GM19395 (cell line): ENCODE data around the gene IL13.

Source experiments
- ATAC-seq: cut with Tn5 transposase; IDR thresholded peaks from one replicate; pipeline ENCODE4 v1.9.1; 2021; ENCODE audit warnings: mild to moderate bottlenecking, moderate library complexity; ENCODE audit not compliant: unreplicated experiment

Gene IL13

DNA sequence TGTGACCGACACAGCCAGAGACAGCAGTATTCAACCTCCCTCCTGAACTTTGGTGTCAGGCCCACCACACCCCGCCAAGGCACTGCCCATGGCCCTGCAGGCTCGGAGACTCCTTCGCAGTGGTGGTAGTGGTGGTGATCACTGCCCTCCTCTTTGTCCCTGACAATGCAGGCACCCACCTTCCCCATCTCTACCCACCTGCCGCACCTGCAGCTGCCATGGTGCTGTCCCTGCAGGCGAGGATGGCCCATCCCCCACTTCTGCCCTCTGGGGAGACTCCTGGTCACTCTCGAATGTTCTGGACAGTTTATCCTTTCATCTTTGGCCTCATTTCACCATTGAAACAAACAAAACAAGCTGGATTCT is 11.5 kb downstream of the IL13 start:
- no peak for ATAC-seq

DNA sequence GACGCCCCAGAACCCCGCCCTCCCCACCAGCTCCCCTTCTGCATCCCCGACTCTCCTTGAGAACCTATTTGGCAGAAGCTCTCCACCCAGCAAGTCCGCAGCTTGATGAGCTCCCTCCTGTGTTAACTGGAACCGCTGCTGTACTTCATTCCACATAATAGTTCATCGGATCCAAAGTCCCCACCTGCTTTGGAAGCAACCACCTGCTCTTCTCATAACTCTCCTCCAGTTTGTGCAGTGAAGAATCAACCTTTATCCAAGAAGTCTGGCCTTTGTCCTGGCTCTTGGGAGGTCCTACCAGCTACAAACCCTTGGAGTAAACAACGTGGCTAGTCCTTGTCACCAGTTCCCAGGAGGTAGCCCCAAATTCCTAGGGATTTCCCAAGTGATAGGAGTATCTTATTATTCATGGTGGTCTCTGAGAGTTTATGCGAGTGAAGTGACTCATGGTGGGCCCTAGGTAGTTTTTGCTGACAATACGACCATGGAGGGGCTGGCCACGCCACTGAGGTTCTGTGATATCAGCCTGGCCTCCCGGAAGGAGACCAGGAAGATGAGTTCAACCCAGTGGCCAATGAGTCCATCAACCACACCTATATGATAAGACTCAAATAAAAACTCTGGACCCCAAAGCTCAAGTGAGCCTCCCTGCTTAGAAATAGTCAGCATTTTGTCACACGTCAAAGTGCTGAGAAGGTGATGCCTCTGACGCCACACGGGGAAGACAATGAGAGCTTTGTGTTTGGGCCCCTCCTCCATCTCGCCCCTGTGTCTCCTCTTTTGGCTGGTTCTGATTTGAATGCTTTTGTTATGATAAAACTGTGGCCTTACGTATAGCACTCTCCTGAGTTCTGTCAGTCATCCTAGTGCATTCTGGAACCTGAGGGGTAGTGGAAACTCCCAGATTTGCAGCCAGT is 12.3 kb downstream of the IL13 start:
- no peak for ATAC-seq

DNA sequence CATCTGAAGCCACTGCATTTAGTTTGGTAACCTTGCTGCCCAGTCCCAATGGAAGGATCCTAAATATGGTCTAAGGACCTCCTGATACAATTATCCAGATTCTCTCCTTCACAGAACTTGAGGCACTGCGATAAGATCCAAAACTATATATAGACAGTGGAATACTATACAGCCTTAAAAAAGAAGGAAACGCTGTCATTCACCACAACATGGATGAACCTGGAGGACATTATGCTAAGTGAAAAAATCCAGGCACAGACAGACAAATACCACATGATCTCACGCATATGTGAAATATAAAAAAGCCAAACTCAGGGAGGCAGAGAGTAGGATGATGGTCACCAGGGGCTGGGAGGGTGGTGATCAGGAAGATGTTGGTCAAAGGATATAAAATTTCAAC is 13.0 kb downstream of the IL13 start:
- ATAC-seq, result no peak

DNA sequence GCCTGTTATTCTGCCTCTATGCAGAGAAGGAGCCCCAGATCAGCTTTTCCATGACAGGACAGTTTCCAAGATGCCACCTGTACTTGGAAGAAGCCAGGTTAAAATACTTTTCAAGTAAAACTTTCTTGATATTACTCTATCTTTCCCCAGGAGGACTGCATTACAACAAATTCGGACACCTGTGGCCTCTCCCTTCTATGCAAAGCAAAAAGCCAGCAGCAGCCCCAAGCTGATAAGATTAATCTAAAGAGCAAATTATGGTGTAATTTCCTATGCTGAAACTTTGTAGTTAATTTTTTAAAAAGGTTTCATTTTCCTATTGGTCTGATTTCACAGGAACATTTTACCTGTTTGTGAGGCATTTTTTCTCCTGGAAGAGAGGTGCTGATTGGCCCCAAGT is 15.5 kb downstream of the IL13 start:
- no peak for ATAC-seq

DNA sequence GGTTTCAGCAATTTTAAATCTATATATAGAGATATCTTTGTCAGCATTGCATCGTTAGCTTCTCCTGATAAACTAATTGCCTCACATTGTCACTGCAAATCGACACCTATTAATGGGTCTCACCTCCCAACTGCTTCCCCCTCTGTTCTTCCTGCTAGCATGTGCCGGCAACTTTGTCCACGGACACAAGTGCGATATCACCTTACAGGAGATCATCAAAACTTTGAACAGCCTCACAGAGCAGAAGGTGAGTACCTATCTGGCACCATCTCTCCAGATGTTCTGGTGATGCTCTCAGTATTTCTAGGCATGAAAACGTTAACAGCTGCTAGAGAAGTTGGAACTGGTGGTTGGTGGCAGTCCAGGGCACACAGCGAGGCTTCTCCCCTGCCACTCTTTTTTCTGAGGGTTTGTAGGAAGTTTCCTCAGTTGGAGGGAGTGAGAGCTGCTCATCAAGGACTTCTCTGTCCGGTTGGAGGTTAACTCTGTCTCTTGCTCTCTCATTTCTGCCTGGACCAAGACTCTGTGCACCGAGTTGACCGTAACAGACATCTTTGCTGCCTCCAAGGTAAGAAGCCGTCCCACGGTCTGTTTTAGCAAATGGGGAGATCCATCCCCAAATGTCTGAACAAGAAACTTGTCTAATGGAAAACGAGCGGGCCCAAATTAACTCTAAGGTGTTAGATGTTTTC is 16.1 kb downstream of the IL13 start, which contains the start of gene IL4:
Gene IL4 (plus strand): TSS at position 51 of the 692 bp plus-strand sequence. CDS start 62 bp downstream, at position 113.
- ATAC-seq, result no peak

DNA sequence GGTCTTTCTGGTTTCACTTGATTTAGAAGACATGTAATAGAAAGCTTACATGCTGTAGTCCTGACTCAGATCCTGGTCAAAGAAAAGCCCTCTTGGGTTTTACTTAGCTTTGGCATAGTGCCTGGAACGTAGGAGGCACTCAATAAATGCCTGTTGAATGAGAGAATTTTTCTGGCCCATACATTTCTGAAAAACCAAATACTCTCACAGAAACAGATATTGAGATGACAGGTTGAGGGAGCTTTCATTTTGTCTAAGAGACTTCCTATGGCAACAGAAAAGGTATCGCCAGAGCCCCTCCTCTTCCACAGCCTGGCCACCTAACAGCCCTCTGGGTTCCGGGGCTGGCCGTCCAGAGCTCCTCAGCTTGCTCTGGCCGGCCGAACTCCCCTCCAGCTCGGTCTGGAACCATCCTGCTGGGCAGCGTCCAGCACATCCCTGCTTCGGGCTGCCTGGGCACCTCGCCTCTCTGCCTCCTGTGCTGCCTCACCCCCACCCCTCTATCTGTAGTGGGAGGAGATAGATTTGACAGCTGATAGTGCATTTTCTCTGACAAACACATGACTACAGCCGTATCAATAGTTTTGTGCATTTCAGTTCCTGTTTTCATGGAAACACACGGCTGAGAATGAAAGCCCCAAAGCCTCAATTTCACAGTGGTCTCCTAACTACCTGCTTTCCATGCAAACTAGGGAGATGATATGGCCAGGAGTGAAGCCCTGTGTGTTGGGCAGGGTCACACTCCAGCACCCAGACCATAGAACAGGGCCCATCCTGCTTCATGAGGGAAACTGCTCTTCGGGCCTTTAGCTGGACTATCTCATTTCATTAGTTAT is 16.9 kb downstream of the IL13 start:
- ATAC-seq, result peak; percentile 91

DNA sequence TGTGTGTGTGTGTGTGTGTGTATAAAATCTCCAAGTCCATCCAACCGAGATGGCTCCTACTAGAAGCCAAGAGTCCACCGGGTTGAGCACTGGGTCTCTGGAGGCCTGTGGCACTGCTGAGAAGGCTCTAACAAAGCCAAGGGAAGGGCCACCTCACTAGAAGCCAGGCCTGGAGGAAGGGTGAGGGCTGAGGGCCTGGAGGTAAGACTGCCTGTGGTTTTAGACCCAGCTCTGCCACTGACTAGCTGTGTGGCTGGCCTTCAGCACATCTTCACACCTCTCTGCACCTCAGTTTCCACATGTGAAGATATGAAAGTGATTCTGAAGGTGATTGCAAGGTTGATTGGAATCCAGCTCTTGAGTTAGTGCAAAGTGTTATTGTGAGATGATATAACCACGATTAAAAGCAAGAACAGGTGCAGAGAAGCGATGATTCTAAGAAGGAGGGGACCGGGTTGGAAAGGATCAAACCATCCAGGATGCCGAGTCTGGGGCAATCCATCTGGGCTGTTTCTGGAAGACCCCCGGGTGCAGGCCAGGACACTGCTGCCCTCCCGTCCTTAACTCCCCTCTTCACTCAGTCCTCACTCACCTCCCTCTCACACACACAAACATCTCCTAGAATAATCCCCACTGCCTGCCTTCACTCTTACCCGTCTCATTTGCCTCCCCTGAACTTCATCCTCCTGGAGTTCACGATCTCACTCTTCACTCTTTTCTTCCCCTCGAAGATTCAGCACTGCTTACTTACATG is 18.1 kb downstream of the IL13 start:
- no peak for ATAC-seq

DNA sequence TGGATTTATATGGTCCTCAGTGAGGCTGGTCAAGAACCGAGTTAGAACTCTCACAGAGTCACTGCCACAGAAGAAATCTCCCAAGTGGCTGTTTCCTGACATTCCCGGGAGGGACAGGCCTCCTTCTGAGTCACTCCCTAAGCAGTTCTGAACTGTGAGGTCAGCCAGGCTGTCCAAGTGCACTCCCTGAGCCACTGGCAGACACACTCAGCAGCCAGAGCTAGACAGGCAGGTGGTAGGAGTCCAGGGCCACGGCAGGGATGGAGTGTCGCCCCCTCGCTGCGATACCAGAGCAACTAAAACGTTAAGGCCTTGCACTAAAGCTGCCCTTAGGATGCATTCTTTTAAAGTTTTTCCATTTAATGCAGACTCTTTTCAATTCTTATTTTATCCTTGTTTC is 19.2 kb downstream of the IL13 start:
- ATAC-seq, result no peak

DNA sequence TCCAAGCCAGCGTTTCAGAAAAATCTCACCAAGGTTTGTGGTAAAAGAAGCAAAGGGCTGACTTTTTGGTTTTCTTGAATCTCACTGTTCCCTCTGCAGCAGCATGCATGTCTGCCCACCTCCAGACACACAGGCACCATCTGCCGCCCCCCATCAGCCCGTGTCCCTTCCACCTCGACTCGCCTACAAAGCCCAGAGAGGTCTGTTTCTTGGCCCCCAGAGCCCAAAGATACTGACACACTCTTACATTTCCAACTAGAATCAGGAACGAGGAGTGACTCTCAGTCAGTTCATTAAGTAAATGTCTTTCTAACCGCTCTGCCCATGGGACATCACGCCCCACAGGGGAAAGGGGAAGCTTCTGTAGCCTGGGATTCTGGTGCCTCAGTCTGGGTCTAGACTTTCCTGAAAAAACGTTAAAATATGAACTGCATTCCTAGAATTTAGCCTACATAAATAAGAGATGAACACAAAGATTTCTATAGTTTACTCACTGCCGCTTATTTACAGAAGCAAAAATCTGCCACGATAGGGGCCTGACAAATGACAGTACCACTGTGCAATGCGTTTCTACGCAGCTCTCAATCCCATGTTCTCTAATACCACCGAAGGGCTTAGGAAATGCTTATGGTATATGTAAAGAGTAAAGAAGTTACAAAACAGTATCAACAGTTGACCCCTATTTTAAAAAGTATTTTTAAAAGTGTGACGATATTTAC is 19.9 kb downstream of the IL13 start:
- ATAC-seq, result no peak

DNA sequence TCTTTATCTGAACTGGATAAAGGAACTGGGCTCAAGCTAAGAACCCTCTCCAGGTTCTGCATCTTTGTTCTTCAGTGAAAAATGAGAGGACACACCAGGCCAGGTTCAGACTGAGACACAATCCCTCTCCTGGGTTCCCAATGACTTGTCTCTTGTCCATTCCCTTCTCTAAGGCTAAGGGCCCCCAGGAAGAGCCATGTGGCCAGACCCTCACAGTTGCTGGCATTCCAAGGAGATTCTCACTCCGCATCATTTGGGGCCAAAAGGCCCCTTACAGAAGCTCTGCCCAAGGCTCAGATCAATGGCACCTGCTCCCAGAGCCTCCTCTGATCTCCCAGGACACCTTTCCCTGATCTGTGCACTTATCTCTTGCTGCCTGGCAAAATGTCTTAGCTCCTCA is 20.8 kb downstream of the IL13 start:
- no peak for ATAC-seq

DNA sequence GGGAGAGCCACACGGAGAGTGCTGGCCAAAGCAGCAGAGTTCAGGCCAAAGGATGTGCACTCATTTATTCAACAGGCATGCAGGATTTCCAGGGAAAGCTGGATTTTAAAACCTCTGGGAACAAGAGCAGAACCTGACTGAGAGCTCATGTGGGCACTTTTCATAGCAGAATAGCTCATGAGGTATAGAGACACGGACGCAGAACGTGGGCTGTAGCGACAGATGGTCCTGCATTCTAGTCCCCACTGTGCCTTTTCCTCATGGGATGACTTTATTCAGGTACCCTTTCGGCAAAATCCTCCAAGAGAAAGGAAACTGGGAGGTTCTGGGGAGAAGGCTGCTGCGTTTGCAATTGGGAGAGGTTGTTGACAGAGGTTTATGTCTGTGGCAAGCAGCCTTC is 21.2 kb downstream of the IL13 start:
- no peak for ATAC-seq

DNA sequence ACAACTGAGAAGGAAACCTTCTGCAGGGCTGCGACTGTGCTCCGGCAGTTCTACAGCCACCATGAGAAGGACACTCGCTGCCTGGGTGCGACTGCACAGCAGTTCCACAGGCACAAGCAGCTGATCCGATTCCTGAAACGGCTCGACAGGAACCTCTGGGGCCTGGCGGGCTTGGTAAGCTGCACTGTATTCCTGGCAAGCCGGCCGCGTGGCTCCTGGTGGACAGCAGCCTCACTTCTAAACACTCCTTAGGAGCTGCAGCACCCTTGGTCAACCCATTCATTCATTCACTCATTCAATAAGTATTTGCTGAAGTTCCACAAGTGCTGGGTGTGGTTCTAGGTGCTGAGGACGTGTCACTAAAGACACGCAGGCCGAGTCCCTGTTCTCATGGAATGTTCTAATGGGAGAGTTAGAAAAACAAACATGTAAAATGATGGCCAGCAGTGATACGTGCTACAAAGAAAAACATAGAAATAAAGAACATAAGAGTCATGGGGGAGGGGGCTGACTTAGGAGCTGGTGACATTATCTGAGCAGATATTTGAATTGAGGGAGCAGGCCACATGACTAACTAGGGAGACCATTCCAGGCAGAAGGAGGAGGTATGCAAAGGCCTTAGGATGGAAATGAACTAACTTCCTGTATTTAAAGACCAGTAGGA is 21.9 kb downstream of the IL13 start:
- ATAC-seq, result no peak

DNA sequence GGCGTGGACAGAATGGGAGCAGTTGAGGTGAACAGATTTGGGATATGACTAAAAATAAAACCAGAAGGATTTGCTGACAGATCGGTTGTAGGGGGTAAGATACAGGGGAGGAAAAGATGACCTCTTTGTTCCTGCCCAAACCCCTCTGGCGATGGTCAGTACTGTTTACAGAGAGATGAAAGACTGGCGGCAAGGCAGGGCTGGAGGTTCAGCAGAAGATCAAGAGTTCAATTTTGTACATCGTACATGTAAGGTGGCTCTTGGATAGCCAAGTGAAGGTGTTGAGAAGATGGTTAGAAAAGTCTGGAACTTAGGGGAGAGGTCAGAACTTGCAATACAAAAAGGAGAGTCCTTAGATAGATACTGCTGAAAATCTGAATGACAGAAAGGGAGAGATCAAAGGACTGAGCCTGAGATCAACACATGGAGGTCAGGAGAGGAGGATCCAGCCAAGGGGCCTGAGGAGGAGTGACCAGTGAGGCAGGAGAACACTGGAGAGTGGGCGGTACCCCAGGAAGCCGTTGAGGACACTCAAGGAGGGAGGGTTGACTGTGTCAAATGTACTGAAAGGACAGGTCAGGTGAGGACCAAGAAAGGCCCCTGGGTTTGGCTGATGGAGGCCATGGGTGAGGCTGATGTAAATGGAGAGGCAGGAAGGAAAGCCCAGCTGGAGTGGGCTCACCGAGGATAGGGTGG is 23.0 kb downstream of the IL13 start:
- no peak for ATAC-seq

DNA sequence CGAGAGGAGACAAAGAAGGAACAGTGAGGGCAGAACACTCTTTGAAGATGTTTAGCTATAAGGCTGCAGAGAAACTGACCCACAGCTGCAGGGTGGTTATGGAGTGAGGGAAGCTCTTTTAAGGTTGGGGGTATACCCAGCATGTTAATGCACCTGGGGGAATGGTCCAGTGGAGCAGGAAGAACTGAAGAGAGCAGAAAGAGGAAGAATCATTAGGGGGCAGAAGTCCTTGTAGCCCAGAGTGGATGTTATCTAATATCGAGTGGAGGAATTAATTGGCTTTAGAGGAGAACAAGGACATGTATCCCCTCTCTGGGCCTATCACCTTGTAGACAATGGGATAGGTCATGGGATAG is 23.5 kb downstream of the IL13 start:
- ATAC-seq, result no peak

DNA sequence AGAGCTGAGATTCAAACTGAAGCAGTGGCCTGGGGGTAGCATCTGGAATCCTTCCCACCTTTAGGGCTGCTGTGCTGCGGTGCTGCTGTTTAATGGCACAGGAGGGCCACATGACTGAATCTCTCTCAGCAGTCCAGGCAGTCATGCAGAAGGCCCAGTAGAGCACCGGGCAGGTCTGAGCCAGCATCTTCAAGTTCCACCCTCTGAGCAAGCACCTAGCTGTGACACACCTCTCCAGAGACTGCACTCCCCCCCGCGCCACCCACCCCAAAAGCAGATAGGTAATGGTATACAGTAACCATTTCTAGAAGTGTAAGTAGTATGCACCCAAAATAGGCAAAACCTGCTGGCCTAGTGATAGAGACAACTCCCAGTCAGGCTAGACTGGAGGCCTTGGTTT is 24.0 kb downstream of the IL13 start:
- no peak for ATAC-seq

DNA sequence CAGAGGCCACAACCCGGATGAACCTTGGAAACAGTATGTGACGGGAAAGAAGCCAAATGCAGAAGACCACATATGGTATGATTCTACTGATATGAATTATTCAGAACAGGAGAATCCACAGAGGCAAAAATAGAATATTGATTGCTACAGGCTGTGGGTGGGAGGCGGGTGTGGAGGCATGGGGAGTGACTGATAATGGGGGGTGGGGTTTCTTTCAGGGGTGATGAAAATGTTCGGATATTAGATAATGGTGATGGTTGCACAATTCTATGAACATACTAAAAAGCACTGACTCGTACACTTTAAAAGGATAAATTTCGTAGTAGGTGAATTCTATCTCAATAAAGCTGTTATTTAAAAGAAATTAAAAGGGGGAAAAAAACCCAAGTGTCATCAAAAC is 26.5 kb downstream of the IL13 start:
- no peak for ATAC-seq

DNA sequence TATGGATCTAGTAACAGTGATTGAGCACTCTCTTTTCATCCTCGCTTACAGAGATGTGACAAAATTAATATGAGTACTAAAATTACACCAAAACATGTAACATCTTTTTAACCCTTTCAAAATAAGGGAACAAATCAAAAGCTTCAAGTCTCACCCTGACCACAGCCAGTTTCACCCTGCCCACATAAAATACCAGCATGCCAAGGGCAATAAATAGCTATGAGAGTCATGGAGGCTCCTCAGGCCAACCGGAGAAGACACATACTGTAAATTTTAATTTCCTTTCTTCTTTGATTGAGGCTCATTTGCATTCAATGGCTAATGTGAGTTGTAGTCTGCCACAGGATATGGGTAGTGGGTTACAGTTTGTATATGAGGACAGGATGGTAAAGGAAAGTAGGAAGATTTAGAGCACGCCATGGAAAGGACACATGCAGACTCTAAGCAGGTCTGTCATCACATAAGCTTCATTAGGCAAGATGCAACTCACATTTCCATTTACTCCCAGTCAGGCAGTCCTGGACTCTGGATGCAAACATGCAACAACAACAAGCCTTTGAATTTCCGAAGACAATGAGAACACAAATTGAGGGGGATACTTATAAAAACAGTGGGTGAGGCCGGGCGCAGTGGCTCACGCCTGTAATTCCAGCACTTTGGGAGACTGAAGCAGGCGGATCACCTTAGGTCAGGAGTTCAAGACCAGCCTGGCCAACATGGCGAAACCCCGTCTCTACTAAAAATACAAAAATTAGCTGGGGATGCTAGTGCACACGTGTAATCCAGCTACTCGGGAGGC is 27.1 kb downstream of the IL13 start:
- no peak for ATAC-seq

DNA sequence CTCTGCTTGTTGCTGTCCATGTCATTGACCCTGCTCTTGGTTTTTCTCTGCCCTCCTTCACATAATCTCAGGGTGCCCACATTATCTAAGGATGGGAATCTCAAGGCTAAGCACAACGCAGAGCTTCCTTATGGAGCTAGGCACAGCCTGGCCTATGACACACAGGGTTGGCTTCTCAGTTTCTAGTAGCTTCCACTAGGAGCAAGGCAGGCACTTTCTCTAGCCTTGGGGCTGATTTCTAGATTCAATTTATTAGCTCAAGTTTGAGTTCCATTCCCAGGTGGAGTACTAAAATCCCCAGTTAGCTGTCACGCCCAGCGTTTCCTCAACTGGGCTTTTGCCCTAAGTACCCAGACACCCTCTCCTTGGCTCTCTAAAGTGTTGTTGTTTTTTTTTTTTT is 28.2 kb downstream of the IL13 start:
- no peak for ATAC-seq
